ENCODE data around the gene APOL4.
"Not testable (repeated sequence)": the region's sequence is repeated elsewhere in the genome, so short reads cannot be mapped to it uniquely, and the experiment has no call there.

APOL4 gene

GRCh38 chr22:36229649-36230048 is 28.0 kb upstream of the APOL4 start:
- not testable (repeated sequence) for DNase-seq

GRCh38 chr22:36228944-36229343 is 27.3 kb upstream of the APOL4 start:
- no peak for DNase-seq

- not testable (repeated sequence) for DNase-seq
Measured at GRCh38 chr22:36228369-36228768, 26.8 kb upstream of the APOL4 start.

GRCh38 chr22:36227806-36228205 is 26.2 kb upstream of the APOL4 start:
- DNase-seq = no peak

- no peak for DNase-seq
Measured at GRCh38 chr22:36227396-36227795, 25.8 kb upstream of the APOL4 start.

GRCh38 chr22:36226189-36226588 is 24.6 kb upstream of the APOL4 start:
- DNase-seq = no peak

- DNase-seq = no peak
Measured at GRCh38 chr22:36225333-36225922, 23.8 kb upstream of the APOL4 start.

- DNase-seq = no peak
Measured at GRCh38 chr22:36224245-36224644, 22.6 kb upstream of the APOL4 start.

GRCh38 chr22:36223504-36223903 is 21.9 kb upstream of the APOL4 start:
- no peak for DNase-seq

- no peak for DNase-seq
Measured at GRCh38 chr22:36222887-36223450, 21.4 kb upstream of the APOL4 start.

GRCh38 chr22:36221799-36222751 is 20.5 kb upstream of the APOL4 start:
- DNase-seq = peak; percentile 36

GRCh38 chr22:36220451-36220921 is 18.9 kb upstream of the APOL4 start:
- DNase-seq = peak; percentile 61

GRCh38 chr22:36218648-36219193 is 17.1 kb upstream of the APOL4 start:
- DNase-seq = no peak

GRCh38 chr22:36215981-36216380 is 14.4 kb upstream of the APOL4 start:
- DNase-seq = no peak

GRCh38 chr22:36213586-36213985 is 12.0 kb upstream of the APOL4 start:
- no peak for DNase-seq

GRCh38 chr22:36212901-36213300 is 11.3 kb upstream of the APOL4 start:
- DNase-seq = no peak

- peak; percentile 18 for DNase-seq
Measured at GRCh38 chr22:36211237-36211861, 9.7 kb upstream of the APOL4 start.

GRCh38 chr22:36210224-36210623 is 8.6 kb upstream of the APOL4 start:
- no peak for DNase-seq

GRCh38 chr22:36209488-36209908 is 7.9 kb upstream of the APOL4 start:
- DNase-seq = not testable (repeated sequence)

GRCh38 chr22:36208914-36209313 is 7.3 kb upstream of the APOL4 start:
- DNase-seq = no peak

GRCh38 chr22:36208162-36208765 is 6.7 kb upstream of the APOL4 start:
- no peak for DNase-seq

GRCh38 chr22:36206255-36206654 is 4.6 kb upstream of the APOL4 start:
- no peak for DNase-seq

GRCh38 chr22:36205573-36205972 is 4.0 kb upstream of the APOL4 start:
- not testable (repeated sequence) for DNase-seq

All from DMS153 (cell line).